ENCODE data around the gene MAP3K7CL. TPM values are rescaled to one million over a fixed set of nuclear protein-coding genes. Genes with fewer than 3 reads are reported as not detected.

MAP3K7CL gene
- total RNA-seq, 2 donors from 2014 or later: 1.7 to 15.5 TPM

DNA sequence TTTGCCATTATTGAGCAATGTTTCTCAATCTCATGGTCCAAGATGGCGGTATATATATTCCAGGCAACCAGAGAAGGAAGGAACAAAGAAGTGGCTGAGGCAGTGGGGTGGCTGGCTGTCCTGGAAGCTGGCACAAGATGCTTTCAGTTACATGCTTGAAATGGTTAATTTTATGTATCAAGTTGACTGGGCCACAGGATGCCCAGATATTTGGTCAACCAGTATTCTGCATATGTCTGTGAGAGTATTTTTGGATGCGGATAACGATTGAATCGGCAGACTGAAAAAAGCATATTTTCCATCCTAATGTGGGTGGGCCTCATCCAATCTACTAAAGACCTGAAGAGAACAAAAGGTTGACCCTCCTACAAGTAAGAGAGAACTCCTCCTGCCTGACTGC, 55.2 kb downstream of the MAP3K7CL start:
- no peak overlapping the region for H3K27ac ChIP-seq
- no peak overlapping the region for H3K4me3 ChIP-seq
- TF ChIP-seq, protein P1, sequence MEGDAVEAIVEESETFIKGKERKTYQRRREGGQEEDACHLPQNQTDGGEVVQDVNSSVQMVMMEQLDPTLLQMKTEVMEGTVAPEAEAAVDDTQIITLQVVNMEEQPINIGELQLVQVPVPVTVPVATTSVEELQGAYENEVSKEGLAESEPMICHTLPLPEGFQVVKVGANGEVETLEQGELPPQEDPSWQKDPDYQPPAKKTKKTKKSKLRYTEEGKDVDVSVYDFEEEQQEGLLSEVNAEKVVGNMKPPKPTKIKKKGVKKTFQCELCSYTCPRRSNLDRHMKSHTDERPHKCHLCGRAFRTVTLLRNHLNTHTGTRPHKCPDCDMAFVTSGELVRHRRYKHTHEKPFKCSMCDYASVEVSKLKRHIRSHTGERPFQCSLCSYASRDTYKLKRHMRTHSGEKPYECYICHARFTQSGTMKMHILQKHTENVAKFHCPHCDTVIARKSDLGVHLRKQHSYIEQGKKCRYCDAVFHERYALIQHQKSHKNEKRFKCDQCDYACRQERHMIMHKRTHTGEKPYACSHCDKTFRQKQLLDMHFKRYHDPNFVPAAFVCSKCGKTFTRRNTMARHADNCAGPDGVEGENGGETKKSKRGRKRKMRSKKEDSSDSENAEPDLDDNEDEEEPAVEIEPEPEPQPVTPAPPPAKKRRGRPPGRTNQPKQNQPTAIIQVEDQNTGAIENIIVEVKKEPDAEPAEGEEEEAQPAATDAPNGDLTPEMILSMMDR (IDR thresholded peaks at IDR 0.05): no peak
- H3K27me3 ChIP-seq: no peaks in the 10 kb centered on the region
- H3K36me3 ChIP-seq: no peaks in the 10 kb centered on the region
- no peaks in the 10 kb centered on the region for H3K9me3 ChIP-seq
- no peak for DNase-seq (ENCODE audit: low spot score)
- H3K4me1 ChIP-seq: peaks cover 0 to 18% of the 10 kb centered on the region in 2 donors

DNA sequence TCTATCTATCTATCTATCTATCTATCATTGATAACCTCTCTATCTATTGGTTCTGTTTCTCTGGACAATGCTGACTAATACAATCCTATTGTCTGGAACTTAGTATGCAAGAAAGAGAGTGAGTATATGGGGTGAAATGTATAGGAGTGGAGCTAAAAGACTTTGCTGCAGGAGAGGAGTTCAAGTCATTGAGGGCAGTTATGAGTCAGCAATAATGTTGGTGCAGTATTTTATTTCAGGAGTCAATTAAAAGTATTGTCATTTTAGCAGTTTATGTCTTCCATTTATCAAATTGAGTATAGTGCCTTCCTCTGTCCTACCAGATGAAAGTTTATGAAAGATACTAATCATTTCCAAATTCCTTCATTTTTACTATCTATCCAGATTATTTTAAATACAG, 55.8 kb downstream of the MAP3K7CL start:
- no peak for DNase-seq (ENCODE audit: low spot score)
- TF ChIP-seq, protein P1 (IDR thresholded peaks at IDR 0.05): no peak
- Histone ChIP-seq H3K36me3 (no peaks in the 10 kb centered on the region), H3K4me1 (peaks cover 0 to 17% of the 10 kb centered on the region in 2 donors), H3K4me3 (no peak overlapping the region), H3K27me3 (no peaks in the 10 kb centered on the region), H3K9me3 (no peaks in the 10 kb centered on the region), H3K27ac (no peak overlapping the region)

DNA sequence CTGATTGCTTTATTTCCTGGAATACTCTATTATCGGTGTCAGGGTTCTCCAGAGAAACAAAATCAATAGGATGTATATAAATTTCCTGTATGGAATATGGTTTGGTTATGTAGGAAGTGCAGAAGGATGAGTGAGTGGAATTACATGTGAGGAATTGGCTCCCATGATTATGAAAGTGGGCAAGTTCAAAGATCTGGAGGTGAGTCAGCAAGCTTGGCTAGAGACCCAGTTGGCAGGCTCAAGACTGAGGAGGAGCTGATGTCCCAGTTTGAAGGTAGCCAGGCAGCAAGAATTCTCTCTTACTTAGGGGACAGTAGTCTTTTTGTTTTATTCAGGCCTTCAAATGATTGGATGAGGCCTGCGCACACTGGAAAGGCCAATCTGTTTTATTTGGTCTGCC, 57.5 kb downstream of the MAP3K7CL start:
- peaks cover 0 to 6% of the 10 kb centered on the region in 2 donors for H3K4me1 ChIP-seq

DNA sequence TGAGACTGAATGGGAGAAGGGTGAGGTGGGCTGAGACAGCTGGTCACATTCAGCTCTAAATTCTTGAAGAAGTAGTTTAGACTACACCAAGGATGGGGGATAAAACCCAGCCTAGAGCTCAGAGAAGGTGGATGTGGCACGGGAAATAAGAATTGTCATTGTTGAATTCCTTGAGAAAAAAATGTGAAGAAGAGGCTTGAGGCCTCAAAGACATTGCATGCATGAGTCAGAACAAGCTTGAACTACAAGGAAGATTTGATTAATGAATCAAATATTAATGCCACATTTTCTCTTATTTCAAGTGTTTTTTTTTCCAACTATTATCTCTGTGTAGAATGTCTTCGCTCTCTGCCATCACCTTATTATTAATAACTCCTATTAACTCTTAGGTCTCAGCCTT, 58.9 kb downstream of the MAP3K7CL start:
- DNase-seq (ENCODE audit: low spot score): no peak

More for the DNA sequence above, 57.5 kb downstream of the MAP3K7CL start:
- Histone ChIP-seq H3K27ac (no peak overlapping the region), H3K9me3 (no peaks in the 10 kb centered on the region), H3K27me3 (no peaks in the 10 kb centered on the region), H3K4me3 (no peak overlapping the region), H3K36me3 (no peaks in the 10 kb centered on the region)
- no peak for DNase-seq (ENCODE audit: low spot score)
- TF ChIP-seq, protein P1 (IDR thresholded peaks at IDR 0.05): no peak

DNA sequence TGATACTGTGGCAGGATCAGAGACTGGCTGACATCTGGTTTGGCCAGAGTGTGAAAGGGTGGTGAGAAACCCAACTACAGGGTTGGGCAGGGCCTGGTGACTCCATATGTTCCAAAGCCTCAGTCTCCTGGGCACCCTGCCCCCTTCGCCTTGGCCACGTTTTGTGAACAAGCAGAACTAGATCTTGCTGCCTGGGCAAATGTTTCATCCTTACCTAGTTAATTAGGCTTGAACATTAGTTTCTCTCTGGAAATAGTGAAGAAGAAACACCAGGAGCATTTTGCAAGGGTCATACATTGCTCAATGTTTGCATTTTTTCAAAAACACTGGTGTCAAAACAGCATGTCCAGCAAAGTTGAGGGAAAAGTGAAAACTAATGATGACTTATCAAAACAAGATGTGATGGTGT, 60.5 kb downstream of the MAP3K7CL start:
- Histone ChIP-seq H3K4me3 (no peak overlapping the region), H3K27me3 (no peaks in the 10 kb centered on the region), H3K9me3 (no peaks in the 10 kb centered on the region), H3K36me3 (no peaks in the 10 kb centered on the region), H3K4me1 (peaks cover 0 to 8% of the 10 kb centered on the region in 2 donors), H3K27ac (no peak overlapping the region)
- DNase-seq (ENCODE audit: low spot score): no peak
- TF ChIP-seq, protein P1 (IDR thresholded peaks at IDR 0.05): no peak

More for the DNA sequence above, 58.9 kb downstream of the MAP3K7CL start:
- no peaks in the 10 kb centered on the region for H3K36me3 ChIP-seq
- H3K9me3 ChIP-seq: no peaks in the 10 kb centered on the region
- peaks cover 0 to 8% of the 10 kb centered on the region in 2 donors for H3K4me1 ChIP-seq
- no peaks in the 10 kb centered on the region for H3K27me3 ChIP-seq
- H3K4me3 ChIP-seq: no peak overlapping the region
- TF ChIP-seq, protein P1 (IDR thresholded peaks at IDR 0.05): no peak
- H3K27ac ChIP-seq: no peak overlapping the region

DNA sequence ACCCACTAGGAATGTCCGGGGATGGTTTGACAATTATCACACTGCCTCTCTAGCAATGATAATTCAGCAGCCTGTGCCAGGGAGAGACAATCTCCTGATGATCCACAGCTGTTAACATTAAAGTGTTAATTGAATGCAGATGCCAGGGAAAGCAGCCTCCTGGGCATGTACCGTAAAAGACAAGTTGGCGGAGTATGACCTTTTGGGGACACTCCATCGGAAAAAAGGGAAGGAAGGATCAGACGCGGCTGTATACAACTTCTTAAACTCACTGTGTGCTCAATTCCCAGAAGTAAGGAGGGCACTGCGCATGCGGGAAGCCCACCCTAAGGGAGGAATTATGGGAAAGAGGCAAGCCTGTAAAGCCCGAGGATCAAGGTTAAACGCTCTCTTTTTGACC, 62.6 kb downstream of the MAP3K7CL start:
- Histone ChIP-seq H3K9me3 (no peaks in the 10 kb centered on the region), H3K4me1 (peaks cover 0 to 8% of the 10 kb centered on the region in 2 donors), H3K4me3 (peak overlapping the region; percentile 26 to 33), H3K36me3 (no peaks in the 10 kb centered on the region), H3K27me3 (no peaks in the 10 kb centered on the region), H3K27ac (peak overlapping the region; percentile 50 to 52)
- TF ChIP-seq, protein P1 (IDR thresholded peaks at IDR 0.05): no peak
- DNase-seq (ENCODE audit: low spot score): no peak

Data from right atrium auricular region (tissue), 2 donors.